Sigmoid colon (tissue), 4 donors: ENCODE results near the gene EFNA3.

Experiments
- EP300 ChIP-seq, 4 donors: sonication (generic); formaldehyde crosslinking; IDR thresholded peaks; one replicate each; pipeline ENCODE4 v1.6.1; 2017; ENCODE audit warnings: antibody characterized with exemption in 4 of 4
- POLR2A ChIP-seq, 2 donors: fragments of 450-650 bp; IDR thresholded peaks; one replicate each; pipeline ENCODE4 v1.6.1; 2016; ENCODE audit warnings: antibody characterized with exemption in 2 of 2, mild to moderate bottlenecking in 2 of 2, moderate library complexity in 2 of 2
- POLR2AphosphoS5 ChIP-seq, 4 donors: sonication (generic); formaldehyde crosslinking; IDR thresholded peaks; one replicate each; pipeline ENCODE4 v1.6.1; 2017; ENCODE audit warnings: antibody characterized with exemption in 4 of 4
- TF ChIP-seq, protein P1 (sequence below), 4 experiments: fragments of 450-650 bp in 3 of 4; fragments of 200-600 bp in 1 of 4; IDR thresholded peaks; one replicate each; pipeline ENCODE4 v1.5.1; 2016 to 2019; ENCODE audit warnings: antibody characterized with exemption in 4 of 4, mild to moderate bottlenecking in 3 of 4, moderate library complexity in 2 of 4

DNA sequence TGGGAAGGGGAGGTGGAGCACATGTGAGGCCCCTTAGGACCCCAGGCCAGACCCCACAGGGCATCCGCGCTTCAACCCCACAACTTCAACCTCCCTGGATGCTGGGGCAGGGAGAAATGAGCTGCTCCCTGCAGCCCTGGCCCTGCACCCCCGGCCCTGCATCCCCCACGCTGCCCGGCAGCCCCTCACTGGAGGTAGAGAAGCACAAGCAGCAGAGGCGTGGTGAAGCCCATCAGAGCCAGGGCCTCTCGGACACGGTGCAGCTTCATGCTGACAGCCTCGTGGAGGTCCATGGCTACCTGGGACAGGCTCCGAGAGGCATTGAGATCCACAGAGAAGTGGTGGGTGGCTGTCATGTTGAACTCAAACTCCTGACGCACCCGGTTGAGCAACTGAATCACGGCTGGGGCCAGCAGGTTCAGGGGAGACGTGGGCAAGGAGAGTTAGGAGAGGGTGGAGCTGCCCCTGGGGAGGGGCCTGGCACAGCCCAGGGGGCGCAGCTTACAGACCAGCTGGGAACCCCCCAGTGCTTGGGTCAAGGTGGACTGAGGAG is 48.3 kb upstream of the EFNA3 start:
- TF ChIP-seq EP300 (IDR thresholded peaks at IDR 0.05) (no peak), POLR2A (IDR thresholded peaks at IDR 0.05) (no peak), POLR2AphosphoS5 (IDR thresholded peaks at IDR 0.05) (no peak)
- TF ChIP-seq, protein P1, sequence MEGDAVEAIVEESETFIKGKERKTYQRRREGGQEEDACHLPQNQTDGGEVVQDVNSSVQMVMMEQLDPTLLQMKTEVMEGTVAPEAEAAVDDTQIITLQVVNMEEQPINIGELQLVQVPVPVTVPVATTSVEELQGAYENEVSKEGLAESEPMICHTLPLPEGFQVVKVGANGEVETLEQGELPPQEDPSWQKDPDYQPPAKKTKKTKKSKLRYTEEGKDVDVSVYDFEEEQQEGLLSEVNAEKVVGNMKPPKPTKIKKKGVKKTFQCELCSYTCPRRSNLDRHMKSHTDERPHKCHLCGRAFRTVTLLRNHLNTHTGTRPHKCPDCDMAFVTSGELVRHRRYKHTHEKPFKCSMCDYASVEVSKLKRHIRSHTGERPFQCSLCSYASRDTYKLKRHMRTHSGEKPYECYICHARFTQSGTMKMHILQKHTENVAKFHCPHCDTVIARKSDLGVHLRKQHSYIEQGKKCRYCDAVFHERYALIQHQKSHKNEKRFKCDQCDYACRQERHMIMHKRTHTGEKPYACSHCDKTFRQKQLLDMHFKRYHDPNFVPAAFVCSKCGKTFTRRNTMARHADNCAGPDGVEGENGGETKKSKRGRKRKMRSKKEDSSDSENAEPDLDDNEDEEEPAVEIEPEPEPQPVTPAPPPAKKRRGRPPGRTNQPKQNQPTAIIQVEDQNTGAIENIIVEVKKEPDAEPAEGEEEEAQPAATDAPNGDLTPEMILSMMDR (IDR thresholded peaks at IDR 0.05): no peak
